ENCODE data around the gene BCL11B. TPM values are rescaled to one million over a fixed set of nuclear protein-coding genes. Genes with fewer than 3 reads are reported as not detected.

Gene BCL11B
- total and polyA plus RNA-seq, 9 of the 15 experiments (the other 6 are each of a cell fraction or from before 2014, with no cell fraction given): 0.09 TPM; not detected in 8

DNA sequence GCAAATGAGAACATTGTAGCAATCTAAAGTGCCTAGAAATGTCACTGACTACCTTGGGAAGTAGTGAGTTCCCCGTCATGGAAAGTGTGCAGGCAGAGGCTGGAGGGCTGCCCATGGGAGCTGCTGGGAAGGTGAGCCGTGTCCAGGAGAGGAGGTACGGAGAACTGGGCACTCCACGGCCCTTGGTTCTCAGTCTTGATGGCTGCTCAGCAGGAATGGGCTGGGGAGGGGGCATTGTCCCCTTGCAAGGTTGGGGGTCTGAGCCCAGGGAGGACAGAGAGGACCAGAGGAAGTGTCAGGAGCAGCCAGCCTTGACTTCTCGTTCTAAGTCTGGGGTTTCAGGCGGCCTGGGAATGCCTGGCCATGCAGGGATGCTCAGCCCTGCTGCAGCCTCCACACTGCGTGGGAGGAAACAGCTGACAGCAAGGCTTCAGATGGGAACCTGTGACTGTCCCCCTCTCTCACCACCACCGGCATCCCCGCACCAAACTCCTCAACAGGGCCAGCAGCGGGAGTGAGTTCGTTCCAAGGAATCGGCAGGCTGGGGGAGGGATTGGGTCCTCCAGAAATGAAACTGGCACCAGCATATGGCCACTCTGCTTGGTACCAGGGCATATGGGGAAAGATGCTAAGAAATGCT is 140.2 kb downstream of the BCL11B start (continued):
- TF ChIP-seq, protein P1, sequence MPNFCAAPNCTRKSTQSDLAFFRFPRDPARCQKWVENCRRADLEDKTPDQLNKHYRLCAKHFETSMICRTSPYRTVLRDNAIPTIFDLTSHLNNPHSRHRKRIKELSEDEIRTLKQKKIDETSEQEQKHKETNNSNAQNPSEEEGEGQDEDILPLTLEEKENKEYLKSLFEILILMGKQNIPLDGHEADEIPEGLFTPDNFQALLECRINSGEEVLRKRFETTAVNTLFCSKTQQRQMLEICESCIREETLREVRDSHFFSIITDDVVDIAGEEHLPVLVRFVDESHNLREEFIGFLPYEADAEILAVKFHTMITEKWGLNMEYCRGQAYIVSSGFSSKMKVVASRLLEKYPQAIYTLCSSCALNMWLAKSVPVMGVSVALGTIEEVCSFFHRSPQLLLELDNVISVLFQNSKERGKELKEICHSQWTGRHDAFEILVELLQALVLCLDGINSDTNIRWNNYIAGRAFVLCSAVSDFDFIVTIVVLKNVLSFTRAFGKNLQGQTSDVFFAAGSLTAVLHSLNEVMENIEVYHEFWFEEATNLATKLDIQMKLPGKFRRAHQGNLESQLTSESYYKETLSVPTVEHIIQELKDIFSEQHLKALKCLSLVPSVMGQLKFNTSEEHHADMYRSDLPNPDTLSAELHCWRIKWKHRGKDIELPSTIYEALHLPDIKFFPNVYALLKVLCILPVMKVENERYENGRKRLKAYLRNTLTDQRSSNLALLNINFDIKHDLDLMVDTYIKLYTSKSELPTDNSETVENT (CRISPR knock-in tag; IDR thresholded peaks at IDR 0.05): no peak
- TF ChIP-seq ZFP1 (CRISPR knock-in tag; IDR thresholded peaks at IDR 0.05): no peak
- TF ChIP-seq ZNF140 (CRISPR knock-in tag; IDR thresholded peaks at IDR 0.05): no peak
- no peak for TF ChIP-seq NCOA2 (IDR thresholded peaks at IDR 0.05; ENCODE audit: partially characterized antibody in 2 of 2)
- TF ChIP-seq CBX5 (IDR thresholded peaks at IDR 0.05; ENCODE audit: borderline replicate concordance, low read depth): no peak
- TF ChIP-seq ZNF785 (CRISPR knock-in tag; IDR thresholded peaks at IDR 0.05): no peak
- no peak for TF ChIP-seq ZKSCAN8 (CRISPR knock-in tag; IDR thresholded peaks at IDR 0.05)
- TF ChIP-seq SLC30A9 (CRISPR knock-in tag; IDR thresholded peaks at IDR 0.05): no peak

DNA sequence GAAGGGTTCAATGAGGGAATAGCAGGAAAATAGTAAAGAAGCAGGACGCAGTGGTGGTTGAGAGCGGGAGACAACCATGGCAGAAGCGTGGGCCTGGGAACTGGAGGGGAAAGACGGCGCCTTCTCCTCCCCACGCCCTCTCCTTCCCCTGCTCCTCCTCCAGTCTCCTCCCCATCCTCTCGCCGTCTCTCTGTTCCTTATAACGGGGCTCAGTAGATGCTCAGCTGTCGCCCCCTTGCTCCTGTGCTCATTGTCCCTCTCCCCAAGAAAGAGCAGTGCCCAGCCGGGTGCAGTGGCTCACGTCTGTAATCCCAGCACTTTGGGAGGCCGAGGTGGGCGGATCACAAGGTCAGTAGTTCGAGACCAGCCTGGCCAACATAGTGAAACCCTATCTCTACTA is 142.0 kb downstream of the BCL11B start:
- WGBS (ENCODE audit: insufficient coverage, low coverage, missing lambda C conversion rate): 0% methylated on average over 4 of the region's 15 CpGs
- ChIA-PET POLR2A (no interaction called here), CTCF (ENCODE audit: low intra/inter-chr PET ratio) (no interaction called here)
- no TSS peak for BruUV-seq (replicated peaks)
- DNase-seq (ENCODE audit: extremely low read depth in 1 of 4, low spot score in 3 of 4): no peak
- H4K20me1 ChIP-seq (replicated peaks; ENCODE audit: control insufficient read depth, insufficient read depth, low read length): no peaks in the 10 kb centered on the region
- H3K27ac ChIP-seq (ENCODE audit: extremely low read depth, low read depth, low read length): no peak overlapping the region
- in situ Hi-C loops (cut with MboI): no loop called here
- no peaks in the 10 kb centered on the region for H3K79me2 ChIP-seq (ENCODE audit: control insufficient read depth, insufficient read depth, low read length)
- H3K9ac ChIP-seq (ENCODE audit: insufficient read depth in 1 of 2, low read depth in 2 of 2, low read length in 2 of 2): no peak overlapping the region
- H3K9me1 ChIP-seq (ENCODE audit: control insufficient read depth, insufficient read depth, low read length): no peaks in the 10 kb centered on the region
- H3K4me1 ChIP-seq (replicated peaks in 1 of 2; ENCODE audit: control insufficient read depth in 2 of 2, insufficient read depth in 2 of 2, low read length in 2 of 2): no peaks in the 10 kb centered on the region
- no peak overlapping the region for H3K4me2 ChIP-seq (ENCODE audit: insufficient read depth, low read length)
- FAIRE-seq: no peak
- peaks cover 0 to 13% of the 10 kb centered on the region in 2 experiments; a peak in 2 of 5 replicates for H3K27me3 ChIP-seq (ENCODE audit: control insufficient read depth in 2 of 2, insufficient read depth in 2 of 2, low read length in 2 of 2)
- no peaks in the 10 kb centered on the region for H3K36me3 ChIP-seq (ENCODE audit: control insufficient read depth, insufficient read depth, low read length)
- intact Hi-C loops (cut with micrococcal nuclease): no loop called here
- ATAC-seq: no peak
- H3K9me3 ChIP-seq (replicated peaks; ENCODE audit: control insufficient read depth, insufficient read depth, low read depth, low read length): no peaks in the 10 kb centered on the region
- H3K4me3 ChIP-seq: no peak overlapping the region
- TF ChIP-seq MECOM (CRISPR knock-in tag; IDR thresholded peaks at IDR 0.05) (no peak), MTA3 (IDR thresholded peaks at IDR 0.05; ENCODE audit: borderline replicate concordance) (no peak), HNRNPK (IDR thresholded peaks at IDR 0.05; ENCODE audit: low read depth, low read length, poor library complexity, severe bottlenecking) (no peak), NFE2L1 (tag; IDR thresholded peaks at IDR 0.05; ENCODE audit: borderline replicate concordance, low read depth) (no peak), NR4A1 (CRISPR knock-in tag; IDR thresholded peaks at IDR 0.05) (no peak), NR4A1 (tag; IDR thresholded peaks at IDR 0.05) (no peak), ZNF695 (CRISPR knock-in tag; IDR thresholded peaks at IDR 0.05) (no peak)
- H2AFZ ChIP-seq (ENCODE audit: low read depth, low read length): no peak overlapping the region
